SK-N-SH (cell line): ENCODE data around the gene TAB2.

Experiments used
- POLR2AphosphoS5 ChIP-seq: IDR thresholded peaks from 2 replicates; pipeline ENCODE4 v1.6.1; 2012; ENCODE audit warnings: low read depth, low read length
- TEAD4 ChIP-seq: IDR thresholded peaks from 2 replicates; pipeline ENCODE4 v1.4.0; 2012; ENCODE audit warnings: mild to moderate bottlenecking, borderline replicate concordance; ENCODE audit not compliant: insufficient read depth
- ZBTB33 ChIP-seq: IDR thresholded peaks from 2 replicates; pipeline ENCODE4 v1.4.0; 2012; ENCODE audit warnings: low read depth, borderline replicate concordance
- TF ChIP-seq, protein P1 (sequence below): fragments of 200-600 bp; sonication (generic); IDR thresholded peaks from 2 replicates; pipeline ENCODE4 v1.6.1; 2017; ENCODE audit warnings: antibody characterized with exemption, mild to moderate bottlenecking, moderate library complexity

- TF ChIP-seq ZBTB33 (no peak), TEAD4 (no peak), POLR2AphosphoS5 (no peak)
- TF ChIP-seq, protein P1, sequence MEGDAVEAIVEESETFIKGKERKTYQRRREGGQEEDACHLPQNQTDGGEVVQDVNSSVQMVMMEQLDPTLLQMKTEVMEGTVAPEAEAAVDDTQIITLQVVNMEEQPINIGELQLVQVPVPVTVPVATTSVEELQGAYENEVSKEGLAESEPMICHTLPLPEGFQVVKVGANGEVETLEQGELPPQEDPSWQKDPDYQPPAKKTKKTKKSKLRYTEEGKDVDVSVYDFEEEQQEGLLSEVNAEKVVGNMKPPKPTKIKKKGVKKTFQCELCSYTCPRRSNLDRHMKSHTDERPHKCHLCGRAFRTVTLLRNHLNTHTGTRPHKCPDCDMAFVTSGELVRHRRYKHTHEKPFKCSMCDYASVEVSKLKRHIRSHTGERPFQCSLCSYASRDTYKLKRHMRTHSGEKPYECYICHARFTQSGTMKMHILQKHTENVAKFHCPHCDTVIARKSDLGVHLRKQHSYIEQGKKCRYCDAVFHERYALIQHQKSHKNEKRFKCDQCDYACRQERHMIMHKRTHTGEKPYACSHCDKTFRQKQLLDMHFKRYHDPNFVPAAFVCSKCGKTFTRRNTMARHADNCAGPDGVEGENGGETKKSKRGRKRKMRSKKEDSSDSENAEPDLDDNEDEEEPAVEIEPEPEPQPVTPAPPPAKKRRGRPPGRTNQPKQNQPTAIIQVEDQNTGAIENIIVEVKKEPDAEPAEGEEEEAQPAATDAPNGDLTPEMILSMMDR: no peak
These were observed 19.1 kb downstream of the TAB2 start for GRCh38 chr6:149336609-149336928.
